GM18858 (cell line): ENCODE data around the gene TMEM178B.

Experiments
- ATAC-seq: cut with Tn5 transposase; IDR thresholded peaks from one replicate; pipeline ENCODE4 v1.9.1; 2021; ENCODE audit not compliant: unreplicated experiment

TMEM178B gene

GRCh38 chr7:141512597-141512996 lies 438.7 kb downstream of the TMEM178B start:
- no peak for ATAC-seq

- no peak for ATAC-seq
These were observed 439.9 kb downstream of the TMEM178B start for GRCh38 chr7:141513720-141514119.

GRCh38 chr7:141515941-141516340 lies 442.1 kb downstream of the TMEM178B start:
- ATAC-seq: no peak

GRCh38 chr7:141519623-141520022 lies 445.8 kb downstream of the TMEM178B start:
- ATAC-seq: no peak

GRCh38 chr7:141522657-141523342 lies 448.9 kb downstream of the TMEM178B start:
- ATAC-seq: no peak

GRCh38 chr7:141525973-141526514 lies 452.2 kb downstream of the TMEM178B start:
- ATAC-seq: no peak

- ATAC-seq: no peak
These were observed 453.2 kb downstream of the TMEM178B start for GRCh38 chr7:141527076-141527475.

- no peak for ATAC-seq
These were observed 454.5 kb downstream of the TMEM178B start for GRCh38 chr7:141528399-141528798.
